SJCRH30 (cell line): ENCODE results near the gene FCHO2. TPM values are rescaled to one million over a fixed set of nuclear protein-coding genes. Genes with fewer than 3 reads are reported as not detected.

Experiments used
- DNase-seq, 2 experiments: peaks; one replicate each; pipeline ENCODE4 v3.0.0-alpha.2; 2015 to 2020
- H3K27ac ChIP-seq: fragments of 250-450 bp; sonication (Bioruptor Pico); 2 replicates; pipeline ENCODE4 v1.5.1; 2020; ENCODE audit warnings: mild to moderate bottlenecking, moderate library complexity
- H3K27me3 ChIP-seq: fragments of 250-450 bp; sonication (Bioruptor Pico); 2 replicates; pipeline ENCODE4 v1.5.1; 2020; ENCODE audit warnings: mild to moderate bottlenecking, moderate library complexity
- H3K36me3 ChIP-seq: fragments of 250-450 bp; sonication (Bioruptor Pico); 2 replicates; pipeline ENCODE4 v1.5.1; 2020; ENCODE audit warnings: mild to moderate bottlenecking, moderate library complexity
- H3K4me1 ChIP-seq: fragments of 250-450 bp; sonication (Bioruptor Pico); 2 replicates; pipeline ENCODE4 v1.5.1; 2020; ENCODE audit warnings: mild to moderate bottlenecking, moderate library complexity
- H3K4me3 ChIP-seq: fragments of 250-450 bp; sonication (Bioruptor Pico); 2 replicates; pipeline ENCODE4 v1.5.1; 2020; ENCODE audit warnings: mild to moderate bottlenecking, moderate library complexity
- H3K9me3 ChIP-seq: fragments of 250-450 bp; sonication (Bioruptor Pico); replicated peaks from 2 replicates; pipeline ENCODE4 v1.5.1; 2020; ENCODE audit warnings: mild to moderate bottlenecking, moderate library complexity
- total RNA-seq: library from RNA; depleted of rRNA; stranded (reverse); fragments of >200 nt; shearing (Covaris generic); gene quantifications from 2 replicates; pipeline ENCODE4 v1.2.3, GENCODE V29; 2014

Gene FCHO2
- total RNA-seq, 1 experiment from 2014 or later = 15.4 TPM

GRCh38 chr5:73030531-73030930, 74.7 kb downstream of the FCHO2 start:
- Histone ChIP-seq H3K4me3 (no peak overlapping the region), H3K4me1 (peaks cover 8% of the 10 kb centered on the region; the same call in 1 of the 2 replicates), H3K36me3 (peaks cover 5% of the 10 kb centered on the region; the same call in 1 of the 2 replicates), H3K27me3 (no peaks in the 10 kb centered on the region), H3K27ac (no peak overlapping the region), H3K9me3 (no peaks in the 10 kb centered on the region)
- DNase-seq = no peak

DNA sequence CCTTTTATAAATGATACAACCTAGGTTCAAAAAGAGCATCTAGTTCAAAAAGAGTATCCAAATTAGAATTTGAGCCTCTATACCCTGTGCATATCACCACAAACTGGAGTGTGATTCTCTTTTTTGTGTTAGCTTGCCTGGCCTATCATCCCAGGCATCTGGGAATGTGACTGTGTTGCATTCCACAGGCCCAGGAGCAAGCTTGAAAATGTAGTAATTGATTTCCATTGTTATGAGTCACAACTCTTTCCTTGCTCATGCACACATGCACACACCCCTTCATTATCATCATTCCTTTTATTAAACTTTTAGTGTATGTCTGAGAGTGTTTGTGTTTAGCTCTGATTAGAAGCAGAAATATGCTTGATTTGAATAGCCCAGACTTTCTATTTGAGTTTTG, 75.2 kb downstream of the FCHO2 start:
- no peaks in the 10 kb centered on the region for H3K9me3 ChIP-seq
- no peak overlapping the region for H3K27ac ChIP-seq
- DNase-seq = peak; percentile 3 to 7
- no peak overlapping the region for H3K4me3 ChIP-seq
- no peaks in the 10 kb centered on the region for H3K27me3 ChIP-seq
- peaks cover 8% of the 10 kb centered on the region; the same call in 1 of the 2 replicates for H3K4me1 ChIP-seq
- peaks cover 2% of the 10 kb centered on the region; the same call in 1 of the 2 replicates for H3K36me3 ChIP-seq

DNA sequence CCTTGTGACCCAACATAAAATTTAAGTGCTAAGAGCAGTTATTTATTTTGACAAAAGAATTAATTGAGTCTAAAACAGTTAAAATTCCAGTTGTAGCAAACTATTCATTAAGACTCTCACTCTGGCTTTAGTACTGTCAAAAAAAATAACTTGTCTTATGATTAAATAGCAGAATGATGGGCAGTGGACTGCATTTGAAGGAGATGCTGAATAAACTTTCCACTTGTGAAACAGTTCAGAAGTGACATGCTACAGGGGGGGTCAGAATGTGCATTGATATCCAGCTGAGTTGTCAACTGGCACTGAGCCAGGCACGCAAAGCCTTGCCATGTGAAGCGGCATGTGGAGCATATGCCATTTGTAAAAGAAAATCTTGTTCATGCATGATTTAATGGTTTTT, 76.0 kb downstream of the FCHO2 start:
- peaks cover 8% of the 10 kb centered on the region; the same call in 1 of the 2 replicates for H3K4me1 ChIP-seq
- H3K36me3 ChIP-seq = peaks cover 3% of the 10 kb centered on the region; the same call in 1 of the 2 replicates
- H3K9me3 ChIP-seq = no peaks in the 10 kb centered on the region
- no peak overlapping the region for H3K27ac ChIP-seq
- DNase-seq = peak; percentile 30 to 51
- no peak overlapping the region for H3K4me3 ChIP-seq
- no peaks in the 10 kb centered on the region for H3K27me3 ChIP-seq

DNA sequence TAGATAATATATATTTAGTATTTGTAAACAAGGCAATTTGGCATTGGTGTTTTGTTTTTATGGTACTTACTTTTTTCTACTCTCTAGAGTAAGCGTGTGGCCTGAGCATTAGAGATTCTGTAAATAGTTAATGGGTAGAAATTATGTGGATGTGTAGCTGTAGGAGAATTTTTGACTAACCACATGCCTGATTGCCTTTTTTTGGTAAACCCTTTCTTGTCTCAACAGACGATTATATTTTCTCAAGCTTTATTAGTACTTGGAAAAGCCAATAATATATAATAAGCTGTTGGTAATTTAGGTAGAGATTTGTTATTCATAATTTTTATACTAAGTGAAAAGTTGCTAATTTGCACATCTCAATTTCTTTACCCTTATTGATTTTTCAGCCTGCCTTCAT, 76.8 kb downstream of the FCHO2 start:
- Histone ChIP-seq H3K9me3 (no peaks in the 10 kb centered on the region), H3K4me1 (peaks cover 8% of the 10 kb centered on the region; the same call in 1 of the 2 replicates), H3K27ac (no peak overlapping the region), H3K27me3 (no peaks in the 10 kb centered on the region), H3K36me3 (peaks cover 8% of the 10 kb centered on the region; the same call in 1 of the 2 replicates), H3K4me3 (no peak overlapping the region)
- no peak for DNase-seq

DNA sequence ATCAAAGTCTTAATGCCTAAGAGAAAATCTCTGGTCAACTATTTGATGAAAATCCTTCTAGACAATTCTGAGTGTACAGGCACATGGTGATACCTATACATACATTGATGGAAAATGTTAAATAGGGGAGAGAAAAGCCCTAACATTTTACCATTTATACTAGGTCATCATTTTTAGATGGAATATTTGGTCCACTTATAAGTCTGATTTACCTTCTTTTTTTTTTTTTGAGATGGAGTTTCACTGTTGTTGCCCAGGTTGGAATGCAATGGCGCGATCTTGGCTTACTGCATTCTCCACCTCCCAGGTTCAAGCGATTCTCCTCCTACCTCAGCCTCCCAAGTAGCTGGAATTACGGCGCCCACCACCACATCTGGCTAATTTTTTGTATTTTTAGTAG, 81.7 kb downstream of the FCHO2 start:
- no peaks in the 10 kb centered on the region for H3K9me3 ChIP-seq
- H3K36me3 ChIP-seq = peaks cover 16% of the 10 kb centered on the region
- DNase-seq = no peak
- H3K4me1 ChIP-seq = no peaks in the 10 kb centered on the region
- H3K27me3 ChIP-seq = no peaks in the 10 kb centered on the region
- H3K27ac ChIP-seq = no peak overlapping the region
- no peak overlapping the region for H3K4me3 ChIP-seq

DNA sequence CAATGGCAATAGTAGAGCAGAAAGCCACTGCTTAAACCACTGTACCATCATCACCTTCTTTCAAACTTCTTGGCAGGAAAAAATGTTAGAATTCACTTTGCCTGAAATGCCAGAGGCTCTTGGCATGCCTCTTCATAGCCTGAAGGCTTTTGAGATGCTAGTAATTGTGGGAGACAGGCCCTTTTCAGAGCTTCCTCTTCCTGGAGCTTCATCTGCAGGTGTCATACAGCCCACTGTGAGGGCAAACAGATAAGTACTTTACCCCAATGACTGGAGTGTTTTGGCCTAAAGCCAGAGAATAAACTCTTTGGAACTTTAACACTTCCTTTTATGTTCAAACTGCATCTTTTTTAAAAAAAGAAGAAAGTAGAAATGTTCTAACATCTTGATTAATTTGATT, 83.2 kb downstream of the FCHO2 start:
- H3K36me3 ChIP-seq = peaks cover 16% of the 10 kb centered on the region
- no peak overlapping the region for H3K27ac ChIP-seq
- H3K4me3 ChIP-seq = no peak overlapping the region
- H3K4me1 ChIP-seq = no peaks in the 10 kb centered on the region
- no peaks in the 10 kb centered on the region for H3K27me3 ChIP-seq
- DNase-seq = no peak
- H3K9me3 ChIP-seq = no peaks in the 10 kb centered on the region

- H3K9me3 ChIP-seq = no peaks in the 10 kb centered on the region; the same call in 1 of the 2 replicates
- H3K4me1 ChIP-seq = no peaks in the 10 kb centered on the region
- peaks cover 8% of the 10 kb centered on the region; the same call in 1 of the 2 replicates for H3K36me3 ChIP-seq
- DNase-seq = no peak
- H3K4me3 ChIP-seq = no peak overlapping the region
- H3K27me3 ChIP-seq = no peaks in the 10 kb centered on the region
- H3K27ac ChIP-seq = no peak overlapping the region
These were observed 87.2 kb downstream of the FCHO2 start for GRCh38 chr5:73042993-73043392.

GRCh38 chr5:73044546-73044945, 88.7 kb downstream of the FCHO2 start:
- H3K4me3 ChIP-seq = no peak overlapping the region
- no peaks in the 10 kb centered on the region for H3K27me3 ChIP-seq
- no peaks in the 10 kb centered on the region; the same call in 1 of the 2 replicates for H3K9me3 ChIP-seq
- no peaks in the 10 kb centered on the region for H3K36me3 ChIP-seq
- H3K27ac ChIP-seq = no peak overlapping the region
- no peaks in the 10 kb centered on the region for H3K4me1 ChIP-seq
- no peak for DNase-seq

DNA sequence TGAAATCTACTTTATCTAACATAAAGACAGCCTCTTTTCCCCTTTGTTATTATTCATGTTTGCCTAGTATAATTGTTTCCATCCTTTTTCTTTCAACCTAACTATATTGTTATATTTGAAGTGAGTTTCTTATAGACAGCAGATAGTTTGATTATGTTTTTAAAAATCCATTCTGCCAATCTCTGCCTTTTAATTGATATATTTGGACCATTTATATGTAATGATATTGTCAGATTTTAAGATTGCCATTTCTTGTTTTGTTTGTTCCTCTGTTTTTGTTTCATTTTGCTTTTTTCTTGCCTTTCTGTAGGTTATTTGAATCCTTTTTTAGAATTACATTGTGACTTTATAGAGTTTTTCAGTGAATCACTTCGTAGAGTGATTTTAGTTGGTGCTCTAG, 89.8 kb downstream of the FCHO2 start:
- Histone ChIP-seq H3K4me1 (no peaks in the 10 kb centered on the region), H3K36me3 (no peaks in the 10 kb centered on the region), H3K4me3 (no peak overlapping the region)

DNA sequence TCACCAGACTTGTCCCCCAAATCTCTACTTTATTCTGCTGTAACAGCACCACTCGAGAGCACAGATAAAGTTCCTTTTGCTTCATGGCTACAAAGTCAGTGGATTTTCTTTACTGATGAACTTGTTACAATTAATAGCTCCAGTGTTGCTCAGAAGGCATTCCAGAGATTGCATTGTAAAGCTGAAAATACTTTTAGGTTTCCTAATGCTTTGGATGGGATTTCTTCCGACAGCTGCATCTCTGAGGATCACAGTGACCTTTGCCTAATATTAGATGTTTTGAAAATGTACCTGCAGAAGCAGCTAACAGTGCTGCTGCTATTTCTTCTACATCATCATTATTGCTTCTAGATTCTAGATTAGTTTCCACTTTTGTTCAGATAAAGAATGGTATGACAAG, 105.8 kb downstream of the FCHO2 start:
- no peak overlapping the region for H3K27ac ChIP-seq
- H3K4me1 ChIP-seq = peaks cover 12% of the 10 kb centered on the region
- H3K27me3 ChIP-seq = no peaks in the 10 kb centered on the region
- H3K4me3 ChIP-seq = no peak overlapping the region
- no peaks in the 10 kb centered on the region for H3K36me3 ChIP-seq
- H3K9me3 ChIP-seq = no peaks in the 10 kb centered on the region
- peak in 1 of 2 experiments; percentile 20 for DNase-seq

More for the DNA sequence above, 89.8 kb downstream of the FCHO2 start:
- Histone ChIP-seq H3K27ac (no peak overlapping the region), H3K27me3 (no peaks in the 10 kb centered on the region), H3K9me3 (no peaks in the 10 kb centered on the region; the same call in 1 of the 2 replicates)
- no peak for DNase-seq

DNA sequence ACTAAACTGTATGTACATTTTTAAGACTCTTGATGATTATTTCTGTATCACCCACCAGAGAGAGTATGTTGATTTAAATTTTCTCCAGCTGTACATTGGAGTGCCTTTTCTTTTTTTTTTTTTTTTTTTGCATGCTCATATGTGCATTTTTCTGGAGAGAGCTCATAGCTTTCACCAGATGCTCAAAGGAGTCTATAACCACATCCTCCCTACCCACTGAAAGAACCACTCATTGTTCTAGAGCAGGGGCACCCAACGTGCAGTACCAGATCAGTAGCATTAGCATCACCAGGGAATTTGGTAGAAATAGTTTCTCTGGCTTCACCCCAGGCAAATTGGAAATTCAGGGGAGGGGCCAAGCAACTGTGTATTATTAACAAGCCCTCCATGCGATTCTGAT, 110.6 kb downstream of the FCHO2 start:
- no peaks in the 10 kb centered on the region for H3K9me3 ChIP-seq
- peak; percentile 64 to 71 for DNase-seq
- H3K4me1 ChIP-seq = peaks cover 17% of the 10 kb centered on the region
- no peaks in the 10 kb centered on the region for H3K27me3 ChIP-seq
- no peak overlapping the region for H3K4me3 ChIP-seq
- peak overlapping the region; percentile 0; the same call in 1 of the 2 replicates for H3K27ac ChIP-seq
- peaks cover 15% of the 10 kb centered on the region; the same call in 1 of the 2 replicates for H3K36me3 ChIP-seq

DNA sequence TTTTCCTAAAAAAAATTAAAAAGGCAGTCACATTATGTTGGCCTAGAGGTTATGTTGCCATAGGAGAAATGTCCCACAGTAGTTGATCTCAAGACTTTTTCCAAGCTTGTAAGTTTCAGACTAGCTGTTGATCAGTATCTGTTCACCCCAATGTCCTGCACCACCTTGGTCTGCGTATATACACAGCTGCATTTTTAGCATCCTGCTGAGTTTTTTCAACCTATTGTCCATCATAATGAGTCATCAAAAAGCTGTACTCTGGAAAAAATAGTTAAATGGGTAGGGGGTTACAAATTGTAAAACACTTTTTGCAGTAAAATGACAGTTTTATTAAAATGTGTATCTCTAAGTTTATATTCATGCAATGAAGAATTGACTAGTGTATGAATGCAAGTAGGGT, 111.4 kb downstream of the FCHO2 start:
- peak in 1 of 2 experiments; percentile 5 for DNase-seq
- Histone ChIP-seq H3K27me3 (no peaks in the 10 kb centered on the region), H3K4me1 (peaks cover 11% of the 10 kb centered on the region), H3K4me3 (no peak overlapping the region), H3K27ac (peak overlapping the region; percentile 0; the same call in 1 of the 2 replicates), H3K36me3 (peaks cover 15% of the 10 kb centered on the region; the same call in 1 of the 2 replicates), H3K9me3 (no peaks in the 10 kb centered on the region)

DNA sequence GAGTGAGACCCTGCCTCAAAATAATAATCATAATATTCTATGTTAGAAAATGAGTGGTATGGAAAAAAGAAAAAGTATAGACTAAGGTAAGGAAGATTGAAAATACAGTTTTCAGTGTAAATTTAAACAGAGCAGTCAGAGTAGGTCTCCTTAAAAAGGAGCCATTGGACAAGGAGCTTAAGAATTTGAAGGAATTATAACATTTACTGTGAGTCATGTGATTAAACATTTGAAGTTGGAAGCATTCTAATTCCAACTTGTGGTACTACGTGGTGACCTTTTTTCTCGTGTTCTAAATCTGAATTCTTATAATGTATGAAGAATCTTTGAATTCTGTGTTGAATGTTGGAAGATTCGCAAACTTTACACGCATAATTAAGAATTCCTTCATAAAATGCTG, 125.3 kb downstream of the FCHO2 start:
- Histone ChIP-seq H3K4me3 (no peak overlapping the region), H3K27ac (no peak overlapping the region), H3K4me1 (no peaks in the 10 kb centered on the region), H3K27me3 (no peaks in the 10 kb centered on the region), H3K36me3 (no peaks in the 10 kb centered on the region; the same call in 1 of the 2 replicates), H3K9me3 (no peaks in the 10 kb centered on the region)
- no peak for DNase-seq

- Histone ChIP-seq H3K27me3 (no peaks in the 10 kb centered on the region), H3K36me3 (peaks cover 16% of the 10 kb centered on the region), H3K4me3 (no peak overlapping the region), H3K4me1 (no peaks in the 10 kb centered on the region), H3K27ac (no peak overlapping the region), H3K9me3 (no peaks in the 10 kb centered on the region)
- DNase-seq = no peak
These were observed 132.2 kb downstream of the FCHO2 start for GRCh38 chr5:73088026-73088425.

GRCh38 chr5:73093943-73094342, 138.1 kb downstream of the FCHO2 start:
- Histone ChIP-seq H3K27ac (no peak overlapping the region), H3K9me3 (peaks cover 3% of the 10 kb centered on the region; the same call in 1 of the 2 replicates), H3K36me3 (peaks cover 4% of the 10 kb centered on the region; the same call in 1 of the 2 replicates), H3K4me3 (no peak overlapping the region), H3K4me1 (no peaks in the 10 kb centered on the region), H3K27me3 (no peaks in the 10 kb centered on the region)
- DNase-seq = no peak

- no peak for DNase-seq
- no peak overlapping the region for H3K4me3 ChIP-seq
- peaks cover 3% of the 10 kb centered on the region; the same call in 1 of the 2 replicates for H3K36me3 ChIP-seq
- peaks cover 3% of the 10 kb centered on the region; the same call in 1 of the 2 replicates for H3K9me3 ChIP-seq
- H3K27ac ChIP-seq = no peak overlapping the region
- H3K4me1 ChIP-seq = no peaks in the 10 kb centered on the region
- no peaks in the 10 kb centered on the region for H3K27me3 ChIP-seq
These were observed 138.6 kb downstream of the FCHO2 start for GRCh38 chr5:73094415-73094814.
